ENCODE data around the gene TRNAU1AP.

DNA sequence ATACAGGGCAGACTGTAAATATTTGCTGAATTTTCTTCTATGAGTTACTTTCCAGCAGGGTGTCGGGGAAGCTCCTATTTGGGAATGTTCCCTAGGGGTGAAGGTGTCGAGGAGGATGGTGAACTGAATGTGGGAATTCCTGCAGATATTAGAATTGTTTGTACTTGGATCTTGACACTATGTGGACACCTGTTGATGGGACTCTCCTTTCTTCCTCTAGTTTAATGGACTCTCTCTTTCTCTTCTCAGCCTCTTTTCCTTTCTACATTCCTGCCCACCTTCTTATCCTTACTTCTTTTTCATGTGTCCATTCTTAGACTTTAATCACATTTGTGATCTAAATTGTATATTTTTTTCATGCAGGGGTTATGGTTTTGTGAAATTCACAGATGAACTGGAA, 14.0 kb downstream of the TRNAU1AP start:
- no peak for TF ChIP-seq EZH2 (IDR thresholded peaks at IDR 0.05; ENCODE audit: low read depth)
- TF ChIP-seq, protein P1, sequence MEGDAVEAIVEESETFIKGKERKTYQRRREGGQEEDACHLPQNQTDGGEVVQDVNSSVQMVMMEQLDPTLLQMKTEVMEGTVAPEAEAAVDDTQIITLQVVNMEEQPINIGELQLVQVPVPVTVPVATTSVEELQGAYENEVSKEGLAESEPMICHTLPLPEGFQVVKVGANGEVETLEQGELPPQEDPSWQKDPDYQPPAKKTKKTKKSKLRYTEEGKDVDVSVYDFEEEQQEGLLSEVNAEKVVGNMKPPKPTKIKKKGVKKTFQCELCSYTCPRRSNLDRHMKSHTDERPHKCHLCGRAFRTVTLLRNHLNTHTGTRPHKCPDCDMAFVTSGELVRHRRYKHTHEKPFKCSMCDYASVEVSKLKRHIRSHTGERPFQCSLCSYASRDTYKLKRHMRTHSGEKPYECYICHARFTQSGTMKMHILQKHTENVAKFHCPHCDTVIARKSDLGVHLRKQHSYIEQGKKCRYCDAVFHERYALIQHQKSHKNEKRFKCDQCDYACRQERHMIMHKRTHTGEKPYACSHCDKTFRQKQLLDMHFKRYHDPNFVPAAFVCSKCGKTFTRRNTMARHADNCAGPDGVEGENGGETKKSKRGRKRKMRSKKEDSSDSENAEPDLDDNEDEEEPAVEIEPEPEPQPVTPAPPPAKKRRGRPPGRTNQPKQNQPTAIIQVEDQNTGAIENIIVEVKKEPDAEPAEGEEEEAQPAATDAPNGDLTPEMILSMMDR (conservative IDR thresholded peaks at IDR 0.05): no peak

All from PC-9 (cell line).